Astrocyte of the spinal cord (primary cell): ENCODE results near the gene ACMSD.

Experiments
- DNase-seq: peaks from one replicate; pipeline ENCODE4 v3.0.0; 2011; ENCODE audit warnings: low read depth, low spot score
- H3K4me3 ChIP-seq: 2 replicates; pipeline ENCODE4 v1.5.1; 2011; ENCODE audit warnings: low read depth, mild to moderate bottlenecking, low read length, moderate library complexity
- CTCF ChIP-seq: IDR thresholded peaks from 2 replicates; pipeline ENCODE4 v1.5.1; 2012; ENCODE audit warnings: low read depth, mild to moderate bottlenecking, low read length, inconsistent platforms
- in situ Hi-C: cut with HindIII; loops from 2 replicates; pipeline ENCODE4 v1.10.0; 2017; ENCODE audit warnings: low sequenced_read_pairs

Gene ACMSD

DNA sequence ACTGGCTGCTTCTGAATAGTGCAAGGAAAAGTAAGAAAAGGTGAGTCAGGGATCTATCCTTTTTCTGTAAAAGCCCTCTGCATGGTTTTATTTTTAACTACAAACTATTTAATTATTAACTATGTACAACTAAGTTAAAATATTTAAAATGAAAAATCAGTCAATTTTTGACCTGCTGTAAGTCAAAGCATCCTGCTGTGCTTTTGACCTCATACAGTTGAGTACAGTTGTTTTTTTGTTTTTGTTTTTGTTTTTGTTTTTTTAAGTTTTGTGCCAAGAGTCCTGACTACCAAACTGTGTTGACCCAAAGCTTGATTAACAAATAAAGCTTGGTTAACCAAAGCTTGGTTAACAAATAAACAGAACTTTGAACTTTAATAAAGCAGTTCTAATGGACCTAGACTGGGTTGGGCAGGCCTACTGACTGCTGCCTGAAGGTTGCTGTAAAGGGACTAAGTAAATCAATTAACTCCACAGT, at the start of gene ACMSD:
Gene ACMSD (plus strand): TSS at position 474 of the 478 bp plus-strand sequence. CDS start 67 bp downstream, outside the sequence.
- in situ Hi-C loops: no loop called here
- no peak within 1 kb of the TSS for H3K4me3 ChIP-seq

GRCh38 chr2:134790487-134790886, 47.9 kb upstream of the ACMSD start:
- no peak for DNase-seq
- in situ Hi-C loops: no loop called here
- no peak for TF ChIP-seq CTCF
- no peak overlapping the region for H3K4me3 ChIP-seq

More for the DNA sequence above, at the start of gene ACMSD:
- no peak for TF ChIP-seq CTCF
- DNase-seq: no peak

GRCh38 chr2:134791616-134792015, 46.8 kb upstream of the ACMSD start:
- no peak for DNase-seq
- in situ Hi-C loops: no loop called here

GRCh38 chr2:134792186-134792585, 46.2 kb upstream of the ACMSD start:
- no peak for TF ChIP-seq CTCF
- no peak for DNase-seq
- no peak overlapping the region for H3K4me3 ChIP-seq
- in situ Hi-C loops: no loop called here

More at GRCh38 chr2:134791616-134792015, 46.8 kb upstream of the ACMSD start:
- no peak for TF ChIP-seq CTCF
- H3K4me3 ChIP-seq: no peak overlapping the region

DNA sequence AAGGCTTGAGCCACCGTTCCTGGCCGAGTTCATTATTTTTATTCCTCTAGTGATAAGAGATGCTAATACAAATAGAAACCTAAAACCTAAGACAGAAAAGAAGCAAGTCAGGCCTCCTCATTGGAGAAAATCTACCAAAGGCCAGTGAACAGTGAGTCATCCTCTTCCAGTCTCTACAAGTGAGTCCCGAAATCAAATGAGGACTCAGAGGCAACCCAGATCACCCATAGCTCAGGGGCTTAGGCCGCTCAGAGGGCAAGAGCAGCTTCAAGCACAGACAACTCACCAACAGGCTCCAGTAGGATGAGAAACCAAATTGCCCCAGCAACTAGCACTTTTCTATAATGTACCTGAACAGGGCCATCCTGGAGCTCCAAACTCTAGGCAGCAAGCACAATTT, 42.7 kb upstream of the ACMSD start:
- in situ Hi-C loops: no loop called here
- TF ChIP-seq CTCF: no peak
- H3K4me3 ChIP-seq: no peak overlapping the region
- no peak for DNase-seq

DNA sequence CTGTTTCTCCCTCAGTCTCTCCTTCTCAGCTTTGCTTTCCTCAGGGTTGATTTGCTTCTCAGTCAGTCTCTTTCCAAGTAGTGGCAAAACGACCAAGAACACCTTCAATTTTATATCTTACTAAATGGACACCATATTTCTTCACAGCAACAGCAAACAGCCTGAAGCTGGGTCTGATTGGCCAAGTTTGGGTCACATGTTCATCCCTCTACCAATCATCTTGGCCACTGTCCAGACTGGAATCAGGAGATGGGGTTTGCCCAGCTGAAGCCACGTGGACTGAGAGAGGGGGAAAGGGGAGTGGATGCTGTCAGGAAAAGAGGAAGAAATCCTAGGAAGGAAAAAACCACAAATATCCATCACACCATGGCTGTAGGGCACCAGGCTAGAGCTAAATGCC, 42.0 kb upstream of the ACMSD start:
- no peak for DNase-seq
- TF ChIP-seq CTCF: no peak
- in situ Hi-C loops: no loop called here
- no peak overlapping the region for H3K4me3 ChIP-seq

DNA sequence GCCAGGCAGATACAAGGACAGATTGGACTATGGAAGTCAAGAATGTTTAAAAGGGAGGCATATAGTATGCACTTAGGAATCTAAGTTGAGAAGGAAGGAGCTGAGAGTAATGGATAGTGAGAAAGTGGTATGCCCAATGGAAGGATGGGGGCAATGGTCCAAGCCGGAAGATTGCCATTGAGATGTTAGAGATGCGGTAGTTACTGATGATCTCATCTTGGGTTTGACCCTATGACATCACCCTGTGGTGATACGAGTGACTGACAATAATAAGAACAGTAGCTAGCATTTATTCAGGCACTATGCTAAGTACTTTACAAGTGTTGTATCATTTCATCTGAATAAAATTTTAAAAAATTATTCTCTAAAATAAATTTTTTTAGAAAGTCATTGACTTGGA, 38.5 kb upstream of the ACMSD start:
- in situ Hi-C loops: no loop called here
- DNase-seq: no peak
- no peak overlapping the region for H3K4me3 ChIP-seq
- no peak for TF ChIP-seq CTCF
